CD4-positive, alpha-beta T cell treated with Interferon gamma for 1 hour (primary cell): Measurements from ENCODE around the gene IFT122.
"Not testable (repeated sequence)": the region's sequence is repeated elsewhere in the genome, so short reads cannot be mapped to it uniquely, and the experiment has no call there.

Source experiments
- DNase-seq: peaks from one replicate; pipeline ENCODE4 v3.0.0-alpha.2; 2020

IFT122 gene, protein sequence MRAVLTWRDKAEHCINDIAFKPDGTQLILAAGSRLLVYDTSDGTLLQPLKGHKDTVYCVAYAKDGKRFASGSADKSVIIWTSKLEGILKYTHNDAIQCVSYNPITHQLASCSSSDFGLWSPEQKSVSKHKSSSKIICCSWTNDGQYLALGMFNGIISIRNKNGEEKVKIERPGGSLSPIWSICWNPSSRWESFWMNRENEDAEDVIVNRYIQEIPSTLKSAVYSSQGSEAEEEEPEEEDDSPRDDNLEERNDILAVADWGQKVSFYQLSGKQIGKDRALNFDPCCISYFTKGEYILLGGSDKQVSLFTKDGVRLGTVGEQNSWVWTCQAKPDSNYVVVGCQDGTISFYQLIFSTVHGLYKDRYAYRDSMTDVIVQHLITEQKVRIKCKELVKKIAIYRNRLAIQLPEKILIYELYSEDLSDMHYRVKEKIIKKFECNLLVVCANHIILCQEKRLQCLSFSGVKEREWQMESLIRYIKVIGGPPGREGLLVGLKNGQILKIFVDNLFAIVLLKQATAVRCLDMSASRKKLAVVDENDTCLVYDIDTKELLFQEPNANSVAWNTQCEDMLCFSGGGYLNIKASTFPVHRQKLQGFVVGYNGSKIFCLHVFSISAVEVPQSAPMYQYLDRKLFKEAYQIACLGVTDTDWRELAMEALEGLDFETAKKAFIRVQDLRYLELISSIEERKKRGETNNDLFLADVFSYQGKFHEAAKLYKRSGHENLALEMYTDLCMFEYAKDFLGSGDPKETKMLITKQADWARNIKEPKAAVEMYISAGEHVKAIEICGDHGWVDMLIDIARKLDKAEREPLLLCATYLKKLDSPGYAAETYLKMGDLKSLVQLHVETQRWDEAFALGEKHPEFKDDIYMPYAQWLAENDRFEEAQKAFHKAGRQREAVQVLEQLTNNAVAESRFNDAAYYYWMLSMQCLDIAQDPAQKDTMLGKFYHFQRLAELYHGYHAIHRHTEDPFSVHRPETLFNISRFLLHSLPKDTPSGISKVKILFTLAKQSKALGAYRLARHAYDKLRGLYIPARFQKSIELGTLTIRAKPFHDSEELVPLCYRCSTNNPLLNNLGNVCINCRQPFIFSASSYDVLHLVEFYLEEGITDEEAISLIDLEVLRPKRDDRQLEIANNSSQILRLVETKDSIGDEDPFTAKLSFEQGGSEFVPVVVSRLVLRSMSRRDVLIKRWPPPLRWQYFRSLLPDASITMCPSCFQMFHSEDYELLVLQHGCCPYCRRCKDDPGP

DNA sequence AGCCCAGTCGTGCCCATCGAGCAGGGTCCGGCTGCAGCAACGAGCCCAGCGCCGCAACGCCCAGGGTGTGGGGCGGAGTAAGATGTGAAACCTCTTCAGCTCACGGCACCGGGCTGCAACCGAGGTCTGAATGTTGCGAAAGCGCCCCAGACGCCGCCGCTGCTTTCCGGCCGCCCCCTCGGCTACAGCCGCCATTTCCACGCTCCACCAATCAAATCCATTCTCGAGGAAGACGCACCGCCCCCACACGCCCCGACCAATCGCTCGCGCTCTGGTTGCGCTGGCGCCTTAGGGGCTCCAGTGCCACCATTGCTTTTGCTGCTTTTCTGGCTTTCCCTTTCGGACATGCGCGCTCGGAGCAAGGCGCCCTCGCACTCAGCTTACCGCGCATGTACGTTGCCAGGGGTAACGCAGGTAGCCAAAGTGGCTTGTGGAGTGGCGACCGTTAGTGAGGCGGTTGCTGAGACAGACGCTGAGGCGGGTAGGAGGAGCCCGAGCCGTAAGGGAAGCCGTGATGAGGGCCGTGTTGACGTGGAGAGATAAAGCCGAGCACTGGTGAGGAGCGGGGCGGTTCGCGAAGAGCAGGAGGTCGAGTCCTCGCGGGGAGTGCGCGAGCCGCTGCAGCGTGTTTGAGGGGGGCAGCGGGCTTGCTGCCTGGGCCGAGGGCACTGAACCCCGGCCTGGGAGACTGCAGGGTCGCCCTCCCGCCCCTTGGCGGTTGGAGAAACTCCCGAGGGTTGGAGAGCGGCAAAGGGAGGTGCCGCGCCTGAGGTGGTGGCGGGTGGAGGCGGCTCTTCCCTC is at the start of gene IFT122, which contains the start of gene MBD4:
Gene IFT122 (plus strand): TSS at position 408 of the 801 bp plus-strand sequence. CDS start 107 bp downstream, at position 515.
Gene MBD4 (minus strand): TSS at position 132 of the 801 bp plus-strand sequence. CDS start 115 bp downstream, at position 17.
- peak; percentile 100 for DNase-seq

DNA sequence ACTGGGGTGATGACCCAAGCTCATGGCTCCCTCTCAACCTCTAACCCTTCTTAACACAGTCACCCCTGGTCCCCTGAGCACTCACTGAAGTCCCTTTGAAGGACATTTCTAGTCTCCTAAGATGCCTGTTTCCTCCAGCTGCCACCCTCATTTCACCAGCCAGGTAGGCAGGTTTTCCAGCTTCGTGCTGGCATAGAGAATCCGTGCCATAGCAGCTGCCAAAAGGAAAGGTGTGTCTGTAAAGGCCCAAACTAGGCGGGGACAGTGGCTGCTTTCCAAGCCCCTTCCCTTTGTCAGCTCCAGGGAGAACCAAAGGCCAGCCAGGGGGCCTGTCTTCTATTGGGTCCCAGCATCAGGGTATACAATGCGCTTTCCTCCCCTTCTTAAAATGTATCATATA is 48.4 kb upstream of the IFT122 start:
- not testable (repeated sequence) for DNase-seq

DNA sequence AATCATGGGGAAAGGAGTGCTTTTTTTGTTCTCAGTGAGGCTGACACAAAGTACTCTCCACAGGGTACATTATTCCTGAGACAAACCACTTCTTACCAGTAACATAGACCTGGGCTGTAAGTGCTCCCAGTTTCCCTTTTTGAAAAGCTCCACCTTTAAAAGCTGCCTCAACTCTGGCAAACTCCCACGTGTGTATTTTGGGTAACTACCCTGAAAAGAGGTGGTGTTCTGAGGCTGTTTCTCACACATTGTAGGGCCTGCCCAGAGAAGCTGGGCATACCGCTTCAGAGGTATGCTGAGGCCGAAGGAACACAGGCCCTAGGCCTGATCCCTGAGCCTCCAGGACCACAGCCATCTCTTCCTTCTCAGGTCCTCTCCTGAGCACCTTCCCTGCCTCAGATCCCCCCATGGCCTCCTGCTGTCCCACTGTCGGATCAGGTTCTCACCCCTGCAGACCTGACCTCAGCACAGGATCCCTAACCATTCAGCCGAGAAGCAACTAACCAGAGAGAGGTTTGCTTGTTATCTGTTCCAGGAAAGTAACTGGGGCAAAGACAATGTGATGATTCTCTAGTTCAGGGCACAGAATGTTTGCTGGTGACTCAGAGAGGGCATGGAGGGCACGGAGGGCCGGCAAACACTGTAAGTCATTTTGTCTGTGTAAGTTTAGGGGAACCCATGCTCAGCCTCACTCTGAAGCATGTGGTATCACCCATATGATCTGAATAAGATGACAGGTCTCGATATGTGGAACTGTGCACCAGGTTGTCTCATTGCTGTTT is 47.7 kb upstream of the IFT122 start:
- not testable (repeated sequence) for DNase-seq

DNA sequence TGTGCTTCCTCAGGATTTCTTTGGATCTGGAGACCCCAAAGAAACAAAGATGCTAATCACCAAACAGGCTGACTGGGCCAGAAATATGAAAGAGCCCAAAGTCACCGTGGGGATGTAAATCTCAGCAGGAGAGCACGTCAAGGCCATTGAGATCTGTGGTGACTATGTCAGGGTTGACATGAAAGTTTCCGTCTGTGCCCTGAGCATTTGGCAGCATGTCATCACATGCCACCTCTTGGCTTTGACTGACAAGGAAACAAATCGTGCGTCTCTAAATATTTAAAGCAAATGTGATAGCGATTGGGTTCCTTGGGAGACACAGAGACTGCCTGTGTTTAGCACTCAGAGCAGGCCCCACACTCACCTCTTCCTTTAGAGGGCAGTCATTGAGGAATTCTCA is 46.8 kb upstream of the IFT122 start:
- no peak for DNase-seq

DNA sequence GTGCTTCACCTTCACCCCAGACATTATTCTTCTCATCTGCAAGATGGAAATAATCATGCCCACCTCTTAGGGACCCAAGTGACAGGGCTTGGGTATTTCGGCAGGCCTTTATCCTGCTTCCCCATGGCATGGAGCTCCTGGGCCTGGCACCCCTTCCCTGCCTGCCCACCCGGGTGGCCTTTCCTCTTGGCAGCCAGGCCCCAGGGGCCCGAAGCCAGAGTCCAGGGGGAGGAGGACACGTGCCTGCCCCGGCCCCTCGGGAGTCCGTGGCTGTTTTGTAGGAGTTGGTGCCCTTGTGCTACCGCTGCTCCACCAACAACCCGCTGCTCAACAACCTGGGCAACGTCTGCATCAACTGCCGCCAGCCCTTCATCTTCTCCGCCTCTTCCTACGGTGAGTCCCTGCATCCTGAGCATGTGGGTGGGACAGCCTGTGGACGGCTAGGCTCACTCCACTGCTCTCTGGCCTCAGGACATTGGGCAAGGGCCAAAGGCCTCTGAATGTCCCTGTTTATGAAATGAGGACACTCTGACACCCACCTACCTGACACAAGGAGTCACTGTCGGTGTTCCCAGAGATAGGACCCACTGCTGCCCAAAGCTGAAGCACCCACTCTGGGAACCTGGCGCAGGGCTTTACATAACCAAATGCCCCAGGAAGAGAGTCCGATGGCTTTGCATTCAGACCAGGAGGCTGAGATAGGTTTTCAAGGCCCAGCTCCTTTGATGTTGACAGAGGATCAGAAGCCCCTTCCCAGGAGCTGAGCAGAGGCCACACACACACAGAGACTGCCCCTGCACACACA is 46.1 kb upstream of the IFT122 start:
- not testable (repeated sequence) for DNase-seq

DNA sequence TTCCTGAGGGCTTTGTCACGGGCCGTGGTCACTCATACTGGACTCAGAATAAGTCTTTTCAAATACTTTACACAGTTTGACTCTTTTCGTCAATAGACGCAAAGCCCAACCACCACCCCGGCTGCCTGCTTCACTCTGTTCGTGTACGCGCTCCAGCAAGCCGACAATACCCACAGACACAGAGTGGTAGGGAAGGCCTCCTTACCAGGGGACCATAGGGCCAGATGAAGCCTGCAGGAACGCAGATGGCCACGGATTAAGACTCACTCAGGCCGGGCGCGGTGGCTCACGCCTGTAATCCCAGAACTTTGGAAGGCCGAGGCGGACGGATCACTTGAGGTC is 41.2 kb upstream of the IFT122 start:
- no peak for DNase-seq

DNA sequence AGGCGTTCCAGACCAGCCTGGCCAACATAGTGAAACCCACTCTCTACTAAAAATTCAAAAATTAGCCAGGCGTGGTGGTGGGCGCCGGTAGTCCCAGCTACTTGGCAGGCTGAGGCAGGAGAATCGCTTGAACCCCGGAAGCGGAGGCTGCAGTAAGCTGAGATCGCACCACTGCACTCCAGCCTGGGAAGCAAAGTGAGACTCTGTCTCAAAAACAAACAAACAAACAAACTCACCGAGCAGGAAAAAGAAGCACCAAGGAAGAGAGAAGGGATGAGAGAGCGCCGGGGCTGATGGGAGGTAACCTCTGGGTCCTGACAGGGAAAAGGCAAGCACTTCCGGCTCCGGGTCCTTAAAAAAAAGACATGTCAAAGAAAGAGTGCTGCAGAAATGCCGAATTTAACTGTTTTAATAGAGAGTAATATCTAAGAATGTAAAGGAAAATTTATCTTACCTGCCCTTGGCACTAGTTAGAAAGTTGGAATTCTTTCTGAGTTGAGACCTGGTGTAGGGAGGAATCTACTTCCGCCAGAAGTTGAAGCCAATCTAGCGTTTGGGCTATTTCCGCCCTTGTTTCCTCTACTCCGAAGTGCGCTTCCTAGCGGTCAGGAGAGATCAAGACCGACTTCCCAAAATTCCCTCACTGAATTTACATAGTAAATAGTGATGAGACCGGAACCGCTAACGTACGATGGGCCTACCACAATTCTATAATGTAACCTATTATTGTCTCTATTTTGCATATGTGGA is 40.7 kb upstream of the IFT122 start:
- DNase-seq, result peak; percentile 79

DNA sequence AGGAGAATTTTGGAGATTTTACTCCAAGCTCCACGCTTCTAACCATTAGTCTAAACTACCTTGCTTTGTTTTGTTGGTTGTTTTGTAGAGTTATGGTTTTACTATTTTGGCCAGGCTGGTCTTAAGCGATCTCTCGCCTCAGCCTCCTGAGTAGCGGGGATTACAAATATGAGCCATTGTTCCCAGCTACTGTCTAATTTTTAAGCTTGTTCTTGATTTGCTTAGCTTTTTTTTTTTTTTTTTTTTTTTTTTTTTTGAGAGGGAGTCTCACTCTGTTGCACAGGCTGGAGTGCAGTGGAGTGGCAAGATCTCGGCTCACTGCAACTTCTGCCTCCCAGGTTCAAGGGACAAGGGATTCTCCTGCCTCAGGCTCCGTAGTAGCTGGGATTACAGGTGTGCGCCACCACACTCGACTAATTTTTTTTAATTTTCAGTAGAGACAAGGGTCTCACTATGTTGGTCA is 40.1 kb upstream of the IFT122 start:
- DNase-seq, result no peak

DNA sequence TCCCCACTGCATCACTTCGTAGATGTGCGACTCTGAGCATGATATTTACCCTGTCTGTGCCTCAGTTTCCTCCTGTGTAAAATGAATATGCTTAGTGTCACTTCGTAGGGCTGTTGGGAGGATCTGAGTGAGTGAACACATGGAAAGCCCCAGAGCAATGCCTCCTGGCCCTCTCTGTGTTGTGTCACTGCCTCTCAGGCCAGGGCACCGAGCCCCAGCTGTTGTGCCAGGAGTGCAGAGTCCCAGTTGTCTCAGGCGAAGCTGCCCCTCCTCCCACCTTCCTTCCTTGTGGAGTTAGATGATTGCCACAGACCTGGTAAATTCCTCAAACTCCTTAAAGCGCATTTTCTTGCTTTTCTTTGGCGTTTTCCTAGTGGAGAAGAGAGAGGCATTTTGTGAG is 37.8 kb upstream of the IFT122 start:
- no peak for DNase-seq

DNA sequence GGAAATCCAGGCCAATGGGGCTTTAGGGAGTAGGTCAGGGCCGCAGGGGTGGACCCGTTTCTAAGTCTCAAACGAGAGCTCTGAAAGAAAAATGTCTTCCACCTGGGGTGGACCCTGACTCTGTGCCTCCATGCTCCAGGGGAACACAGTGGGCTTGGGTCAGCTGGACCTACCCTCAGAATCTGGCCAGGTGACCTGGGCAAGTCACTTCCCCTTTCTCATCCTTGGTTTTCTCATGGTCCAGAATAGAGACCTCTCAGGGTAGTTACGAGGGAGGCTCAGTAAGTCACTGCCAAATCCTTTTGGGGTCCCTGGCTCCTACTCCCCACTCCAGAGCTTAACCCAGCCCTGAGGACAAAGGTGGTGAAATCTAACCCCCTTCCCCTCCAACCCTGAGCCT is 37.4 kb upstream of the IFT122 start:
- no peak for DNase-seq

DNA sequence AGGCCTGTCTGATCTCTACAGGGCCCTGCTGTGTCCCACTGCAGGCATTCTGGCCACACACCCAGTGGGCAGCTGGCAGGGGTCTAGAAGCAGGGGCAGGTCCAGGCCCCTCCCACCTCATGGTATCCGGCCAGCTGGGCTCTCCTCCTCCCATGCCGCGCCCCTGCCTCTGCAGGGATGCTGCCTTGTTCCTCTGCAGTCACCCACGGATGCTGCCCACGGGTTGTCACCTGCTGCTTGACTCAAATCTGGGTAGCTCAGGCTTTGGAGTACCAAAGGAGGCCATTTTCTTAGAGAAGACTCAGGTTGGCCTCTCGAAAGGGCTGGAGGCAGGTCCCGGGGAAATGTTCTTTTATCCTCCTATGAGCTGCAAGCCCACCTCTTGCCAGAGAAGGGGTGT is 36.6 kb upstream of the IFT122 start:
- DNase-seq, result no peak

DNA sequence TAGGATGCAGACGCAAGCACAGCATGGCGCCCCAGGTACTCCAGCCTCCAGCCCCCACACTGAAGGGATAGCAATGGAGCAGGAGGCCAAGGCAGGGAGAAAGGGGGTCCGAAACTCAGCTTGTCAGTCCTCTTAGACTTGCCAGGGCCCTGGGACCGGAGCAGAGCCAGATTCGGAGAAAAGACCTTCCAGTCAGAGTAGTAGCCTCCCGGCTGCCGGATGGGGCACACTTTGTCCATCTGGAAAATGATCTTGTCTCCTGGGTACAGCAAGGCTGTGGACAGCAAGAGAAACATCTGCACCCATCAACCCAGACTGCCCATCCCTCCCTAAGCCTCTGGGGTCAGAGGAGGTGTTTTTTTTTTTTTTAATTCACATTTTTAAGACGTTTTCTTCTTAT is 35.9 kb upstream of the IFT122 start:
- no peak for DNase-seq

DNA sequence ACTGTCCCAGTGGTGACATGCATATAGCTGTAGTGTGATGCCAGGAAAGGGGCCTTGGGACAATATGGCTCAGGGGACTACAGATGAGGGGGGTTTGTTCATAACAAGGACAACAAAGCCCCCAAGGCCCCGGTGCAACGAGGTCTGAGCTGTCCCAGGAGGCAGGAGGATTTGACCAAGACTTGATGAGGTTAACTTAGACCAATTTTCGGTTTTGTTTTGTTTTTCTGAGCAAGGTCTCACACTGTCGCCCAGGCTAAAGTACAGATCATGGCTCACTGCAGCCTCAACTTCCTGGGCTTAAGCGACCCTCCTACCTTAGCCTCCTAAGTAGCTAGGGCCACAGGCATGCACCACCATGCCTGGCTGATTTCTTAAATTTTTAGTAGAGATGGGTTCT is 35.4 kb upstream of the IFT122 start:
- no peak for DNase-seq

DNA sequence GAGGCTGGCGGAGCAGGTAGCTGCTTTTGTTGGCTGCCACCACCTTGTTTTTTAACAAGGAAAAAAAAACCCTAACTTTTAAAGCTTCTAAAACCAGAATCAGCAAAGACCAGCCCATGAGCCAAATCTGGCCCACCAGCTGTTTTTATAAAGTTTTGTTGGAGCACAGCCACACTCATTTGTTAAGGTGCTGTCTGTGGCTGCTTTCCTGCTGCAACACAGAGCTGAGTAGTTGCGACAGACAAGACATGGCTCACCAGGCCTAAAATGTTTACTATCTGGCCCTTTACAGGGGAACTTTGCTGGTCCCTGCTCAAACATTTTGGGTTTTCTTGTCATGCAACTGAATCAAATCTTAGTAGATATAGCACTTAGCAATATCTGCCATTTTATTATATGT is 30.5 kb upstream of the IFT122 start:
- DNase-seq, result no peak

DNA sequence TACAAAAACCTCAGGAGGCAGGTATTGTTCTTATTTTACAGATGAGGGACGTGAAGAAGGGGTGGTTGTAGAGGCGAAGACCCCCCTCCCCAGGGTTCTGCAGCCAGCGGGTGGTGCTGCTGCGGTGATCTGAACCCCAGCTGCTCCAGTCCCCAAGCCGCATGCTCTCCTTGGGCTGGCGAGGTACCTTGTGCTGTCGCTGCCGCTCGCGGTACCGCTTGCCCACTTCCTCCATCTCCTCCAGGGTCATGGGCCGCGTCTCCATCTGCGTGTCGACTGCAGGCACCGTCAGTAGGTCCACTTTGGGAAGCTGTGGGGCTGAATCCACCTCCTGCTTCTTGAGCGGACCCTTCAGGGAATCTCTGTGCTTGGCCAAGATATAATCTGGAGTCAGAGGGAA is 29.1 kb upstream of the IFT122 start:
- DNase-seq, result no peak

DNA sequence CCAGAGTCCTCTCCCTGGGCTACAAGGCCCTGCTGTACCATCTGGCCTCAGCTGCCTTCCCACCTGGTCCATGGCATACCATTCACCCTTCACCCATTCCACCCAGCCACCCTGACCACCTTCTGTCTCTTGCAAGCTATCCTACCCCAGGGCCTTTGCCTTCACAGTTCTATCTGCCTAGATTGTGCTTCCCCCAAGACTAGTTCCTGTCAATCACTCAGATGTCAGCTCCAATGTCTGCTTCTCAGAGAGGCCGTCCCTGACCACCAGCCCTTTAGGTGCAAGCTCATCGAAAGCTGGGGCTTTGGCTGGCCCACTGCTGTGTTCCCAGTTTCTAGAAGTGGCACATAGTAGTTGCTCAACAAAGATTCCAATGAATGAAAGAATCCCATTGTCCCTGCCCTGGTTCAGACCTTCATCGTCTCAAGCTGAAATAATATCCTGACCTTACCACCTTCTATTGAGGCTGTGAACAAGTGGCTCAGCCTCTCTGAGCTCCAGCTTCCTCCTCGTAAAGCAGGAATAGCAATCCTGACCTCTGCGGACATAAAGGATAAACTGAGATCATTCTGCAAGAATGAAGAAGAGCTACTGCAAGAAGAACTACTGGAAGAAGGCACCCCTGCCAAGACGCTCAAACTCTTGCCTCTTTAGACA is 27.4 kb upstream of the IFT122 start:
- no peak for DNase-seq

DNA sequence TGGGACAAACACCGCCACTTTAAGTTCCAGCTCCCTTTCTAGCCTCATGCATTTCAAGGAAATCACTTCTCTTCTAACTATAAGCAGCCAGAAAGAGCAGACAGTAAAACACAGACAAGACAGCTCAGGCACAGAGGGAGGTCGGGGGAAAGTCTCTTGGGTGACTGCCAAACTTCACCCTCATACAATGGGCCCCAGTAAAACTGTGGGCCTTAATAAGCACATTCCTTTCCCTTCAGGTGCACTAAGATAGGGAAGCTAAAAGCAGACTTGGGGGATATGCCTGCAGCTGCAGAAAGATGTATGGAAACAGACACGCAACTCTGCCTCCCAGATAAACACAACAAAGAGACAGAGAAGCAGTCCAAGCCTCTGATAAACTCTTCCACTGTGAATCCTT is 26.8 kb upstream of the IFT122 start:
- DNase-seq, result not testable (repeated sequence)

DNA sequence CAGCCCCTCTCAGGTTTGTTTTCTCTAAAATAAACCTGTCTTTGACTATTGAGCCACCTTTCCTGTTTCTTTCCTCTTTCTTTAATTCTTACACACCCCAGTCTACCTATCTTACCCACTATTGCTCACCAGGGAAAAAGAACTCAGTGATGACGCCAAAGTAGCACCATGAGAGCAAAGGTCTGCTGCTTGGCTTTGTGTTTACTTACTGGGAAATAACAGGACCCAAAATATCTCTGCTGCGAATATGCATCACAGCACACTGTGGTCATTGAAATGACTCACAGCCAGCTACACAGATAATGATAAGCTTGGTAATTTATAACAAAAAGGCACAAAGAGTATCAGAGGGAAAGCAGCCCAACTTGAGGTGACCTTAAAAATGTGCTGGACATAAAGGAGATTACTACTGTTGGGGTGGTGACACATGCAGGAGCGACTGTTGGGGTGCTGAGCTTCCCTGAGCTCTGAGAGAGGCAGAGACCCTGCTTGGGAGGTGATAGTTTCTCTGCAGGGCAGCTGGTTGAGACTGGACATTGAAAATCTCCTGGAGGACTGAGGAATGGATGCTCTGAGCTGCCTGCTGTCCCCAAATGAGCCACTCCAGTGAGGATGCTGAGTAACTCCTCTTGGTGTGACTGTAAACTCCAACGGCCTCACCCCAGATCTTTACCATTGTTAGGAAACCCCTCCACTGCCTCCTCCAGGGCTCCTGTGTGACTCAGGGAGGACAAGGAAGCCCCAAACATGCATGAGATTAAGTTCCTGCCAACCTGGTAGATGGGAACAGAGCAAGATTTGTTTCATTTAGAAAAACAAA is 26.1 kb upstream of the IFT122 start:
- DNase-seq, result no peak
